GM18520 (cell line): Measurements from ENCODE around the gene TEX22.

Experiments
- ATAC-seq: cut with Tn5 transposase; IDR thresholded peaks from one replicate; pipeline ENCODE4 v1.9.1; 2021; ENCODE audit not compliant: unreplicated experiment

TEX22 gene

GRCh38 chr14:105384041-105384557 is 14.2 kb upstream of the TEX22 start:
- ATAC-seq: no peak

DNA sequence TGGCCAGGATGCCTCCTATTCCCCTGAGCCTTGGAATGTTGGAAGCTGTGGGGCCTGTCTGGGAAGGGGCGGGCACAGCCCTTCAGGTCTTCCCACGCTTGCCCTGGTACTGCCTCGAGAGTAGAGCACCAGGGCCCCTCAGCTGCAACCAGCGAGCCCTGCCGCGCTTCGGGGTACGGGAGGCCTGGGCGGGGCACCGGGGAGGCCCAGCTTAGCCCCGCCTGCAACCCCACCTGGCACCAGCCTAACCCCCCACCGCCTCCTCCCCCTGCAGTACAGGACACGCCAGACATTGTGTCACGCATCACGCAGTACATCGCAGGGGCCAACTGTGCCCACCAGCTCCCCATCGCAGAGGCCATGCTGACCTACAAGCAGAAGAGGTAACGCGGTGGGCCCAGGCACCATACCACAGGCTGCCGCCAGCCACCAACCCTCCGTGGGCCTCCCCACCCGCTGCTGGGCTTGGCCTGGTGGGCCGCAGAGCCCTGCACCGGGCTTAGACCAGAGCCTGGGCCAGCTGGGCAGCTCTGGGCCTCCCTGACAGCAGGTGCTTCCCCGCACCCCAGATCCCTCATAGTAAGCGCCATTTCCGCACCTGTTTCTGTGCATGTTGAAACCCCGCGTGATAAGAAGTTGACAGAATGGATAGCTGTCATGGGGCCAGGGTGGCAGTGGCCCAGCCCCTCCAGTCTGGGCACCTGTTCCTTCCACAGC is 13.6 kb upstream of the TEX22 start:
- no peak for ATAC-seq

DNA sequence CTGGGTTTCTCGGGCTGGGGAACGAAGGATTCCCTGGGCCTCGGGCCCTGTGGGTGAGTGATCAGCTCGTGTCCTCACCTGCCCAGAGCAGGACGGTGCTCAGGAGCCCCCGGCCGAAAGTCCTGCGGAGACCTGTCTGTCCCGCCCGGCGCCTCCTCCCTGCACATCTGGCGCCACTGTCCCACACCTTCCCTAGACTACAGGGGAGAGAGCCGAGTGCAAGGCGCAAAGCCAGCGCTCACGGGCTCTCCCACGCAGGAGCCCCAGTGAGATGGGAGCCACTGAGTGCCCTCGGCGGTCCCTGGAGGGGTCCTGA is 13.1 kb upstream of the TEX22 start:
- no peak for ATAC-seq

GRCh38 chr14:105385698-105386365 is 12.5 kb upstream of the TEX22 start:
- ATAC-seq: no peak

DNA sequence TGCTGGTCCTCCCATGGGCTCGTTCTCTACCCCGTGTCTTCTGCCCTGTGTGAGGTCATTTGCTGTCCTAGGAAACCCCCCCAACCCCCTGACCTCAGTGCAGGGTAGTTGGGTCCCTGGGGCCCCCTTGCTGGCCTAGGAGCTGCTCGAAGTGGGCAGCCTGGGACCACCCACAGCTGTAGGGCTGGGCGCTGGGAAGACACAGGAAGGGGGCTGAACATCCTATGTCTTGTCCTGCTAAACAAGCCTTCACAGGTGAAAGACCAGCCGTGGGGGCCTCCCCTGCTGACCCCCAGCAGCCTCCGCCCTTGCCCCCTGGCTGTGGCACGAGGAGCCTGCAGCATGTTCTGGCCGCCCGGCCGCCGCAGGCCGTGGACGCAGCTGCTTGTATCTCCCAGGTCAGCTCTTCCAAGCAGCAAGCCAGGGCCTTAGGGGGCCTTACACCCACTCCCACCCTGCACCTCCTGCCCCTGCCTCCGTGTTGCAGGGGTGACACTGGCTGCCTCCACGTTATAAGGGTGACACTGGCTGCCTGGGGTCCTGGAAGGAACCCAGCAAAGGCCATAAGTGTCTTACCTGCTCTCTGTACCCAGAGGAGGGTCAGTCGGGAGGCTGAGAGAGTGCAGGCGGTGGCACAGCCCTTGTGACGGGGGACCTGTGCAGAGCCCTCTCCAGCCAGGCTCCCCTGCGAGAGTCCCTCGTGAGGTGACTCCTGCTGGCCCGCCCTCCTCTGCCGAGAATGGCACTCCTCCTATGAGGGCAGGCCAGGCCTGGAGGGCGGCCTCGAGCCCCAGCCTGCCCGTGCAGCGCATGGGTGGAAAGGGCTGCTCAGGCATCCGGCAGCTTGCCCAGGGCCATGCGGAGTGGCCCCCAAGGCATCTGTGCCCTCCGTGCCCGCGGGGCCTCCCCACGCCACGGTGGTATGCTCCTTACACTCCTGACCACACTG is 11.5 kb upstream of the TEX22 start:
- no peak for ATAC-seq

- no peak for ATAC-seq
Observed at GRCh38 chr14:105387530-105387922, 10.8 kb upstream of the TEX22 start.

DNA sequence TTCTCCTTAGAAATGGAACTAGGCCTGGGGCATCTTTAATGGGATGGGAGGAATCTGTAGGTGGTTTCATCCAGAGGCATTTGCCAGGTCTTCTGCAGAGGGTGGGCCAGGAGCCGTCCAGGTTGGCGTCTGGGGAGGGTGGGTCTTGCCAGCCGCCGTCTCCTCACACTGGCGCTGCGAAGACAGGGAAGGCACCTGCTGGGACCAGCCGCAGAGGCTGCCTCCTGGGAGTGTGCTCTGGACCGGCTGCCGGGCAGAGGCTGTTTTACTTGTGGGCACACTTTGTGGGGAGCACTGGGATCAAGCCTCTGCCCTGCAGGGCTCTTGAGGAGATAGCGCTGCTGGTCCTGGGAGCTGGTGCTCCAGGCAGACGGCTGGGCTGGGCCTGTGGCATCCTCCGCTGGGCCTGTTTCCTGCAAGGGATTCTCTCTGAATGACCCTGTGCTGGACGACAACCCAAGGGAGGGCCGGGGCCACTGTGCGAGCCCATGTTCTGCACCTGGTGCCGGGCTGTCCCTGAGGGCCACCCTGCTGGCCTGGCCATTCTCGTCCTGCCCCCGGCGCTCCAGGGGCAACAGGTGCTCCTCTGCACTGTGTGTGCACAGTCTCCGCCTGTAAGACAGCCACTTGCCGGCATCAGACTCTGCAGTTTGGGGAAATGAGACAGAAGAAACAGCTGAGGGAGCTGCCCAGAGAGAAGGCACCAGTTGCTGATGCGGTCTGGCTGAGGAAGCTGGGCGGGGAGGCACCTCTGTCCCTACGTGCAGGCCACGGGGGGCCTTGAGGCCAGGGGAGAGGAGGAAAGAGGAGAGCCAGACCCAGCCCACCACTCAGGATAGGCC is 10.0 kb upstream of the TEX22 start:
- ATAC-seq: no peak

GRCh38 chr14:105388976-105389375 is 9.4 kb upstream of the TEX22 start:
- no peak for ATAC-seq

DNA sequence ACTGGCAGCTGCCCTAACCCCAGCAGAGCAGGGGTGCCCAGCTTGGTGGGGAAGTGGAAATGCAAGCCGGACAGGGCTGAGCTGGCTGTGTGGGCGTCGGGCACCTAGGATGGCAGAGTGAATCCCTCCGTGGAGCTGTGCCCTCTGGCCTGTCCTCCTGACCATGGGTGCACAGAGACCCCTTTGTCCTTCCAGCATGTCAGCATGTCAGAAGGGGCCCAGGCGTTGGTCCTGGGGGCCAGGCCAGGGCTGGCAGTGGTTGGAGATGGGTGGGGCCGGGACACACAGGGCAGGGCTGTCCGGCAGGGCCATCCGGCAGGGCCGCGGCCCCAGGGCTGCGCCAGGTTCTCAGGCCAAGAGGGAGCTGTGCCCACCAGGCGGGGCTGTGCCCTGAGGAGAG is 8.8 kb upstream of the TEX22 start:
- no peak for ATAC-seq

GRCh38 chr14:105389976-105390848 is 8.1 kb upstream of the TEX22 start:
- no peak for ATAC-seq

- ATAC-seq: no peak
Observed at GRCh38 chr14:105390849-105391500, 7.4 kb upstream of the TEX22 start.

- ATAC-seq: no peak
Observed at GRCh38 chr14:105391541-105391940, 6.8 kb upstream of the TEX22 start.

GRCh38 chr14:105392131-105393090 is 5.9 kb upstream of the TEX22 start:
- ATAC-seq: no peak

GRCh38 chr14:105393151-105393550 is 5.2 kb upstream of the TEX22 start:
- no peak for ATAC-seq

GRCh38 chr14:105394714-105395537 is 3.4 kb upstream of the TEX22 start:
- ATAC-seq: no peak

DNA sequence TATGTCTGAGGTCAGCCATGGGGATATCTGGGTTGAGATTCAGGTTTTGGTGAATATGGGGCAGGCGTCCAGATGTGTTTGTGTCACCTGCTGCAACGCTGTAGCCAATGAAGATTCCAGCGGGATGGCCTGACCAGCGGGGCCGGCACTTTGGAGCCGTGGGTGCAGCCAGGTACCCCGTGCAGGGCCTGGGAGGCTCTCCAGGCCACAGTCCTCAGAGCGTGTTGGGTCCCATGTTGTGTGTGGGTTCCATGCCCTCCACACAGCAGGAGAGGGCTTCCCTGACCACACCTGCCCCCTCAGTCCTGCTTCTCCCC is 2.8 kb upstream of the TEX22 start:
- ATAC-seq: no peak

GRCh38 chr14:105397350-105397931 is 897 bp upstream of the TEX22 start:
- ATAC-seq: no peak
